Upper lobe of left lung (tissue), 6 donors: ENCODE results near the gene PTGFRN. TPM values are rescaled to one million over a fixed set of nuclear protein-coding genes. Genes with fewer than 3 reads are reported as not detected.

Experiments used
- ATAC-seq, 2 donors: fragments of 200-7000 bp; cut with Tn5 transposase; one replicate each; pipeline ENCODE4 v1.9.1; 2022; ENCODE audit warnings: mild to moderate bottlenecking in 2 of 2, moderate library complexity in 2 of 2; ENCODE audit not compliant: low FRiP score in 2 of 2
- DNase-seq, 2 donors: peaks; one replicate each; pipeline ENCODE4 v3.0.0-alpha.2; 2019 to 2020
- H3K27ac ChIP-seq, 4 donors: fragments of 200-600 bp; sonication (generic); one replicate each; pipeline ENCODE4 v1.5.1; 2016 to 2019
- H3K27me3 ChIP-seq, 4 donors: fragments of 200-600 bp; sonication (generic); one replicate each; pipeline ENCODE4 v1.5.1; 2017 to 2019
- H3K36me3 ChIP-seq, 4 donors: fragments of 200-600 bp; sonication (generic); one replicate each; pipeline ENCODE4 v1.5.1; 2016 to 2019
- H3K4me1 ChIP-seq, 4 donors: fragments of 200-600 bp; sonication (generic); one replicate each; pipeline ENCODE4 v1.5.1; 2018 to 2019
- H3K4me3 ChIP-seq, 4 donors: fragments of 200-600 bp; sonication (generic); one replicate each; pipeline ENCODE4 v1.5.1; 2017 to 2019; ENCODE audit warnings: mild to moderate bottlenecking in 2 of 4, moderate library complexity in 1 of 4
- H3K9me3 ChIP-seq, 4 donors: fragments of 200-600 bp; sonication (generic); one replicate each; pipeline ENCODE4 v1.5.1; 2018 to 2019
- EP300 ChIP-seq, 4 donors: sonication (generic); formaldehyde crosslinking; IDR thresholded peaks; one replicate each; pipeline ENCODE4 v1.5.1; 2017; ENCODE audit warnings: antibody characterized with exemption in 4 of 4, control low read depth in 2 of 4
- POLR2A ChIP-seq, 4 donors: fragments of 450-650 bp; IDR thresholded peaks; one replicate each; pipeline ENCODE4 v1.5.1; 2016 to 2017; ENCODE audit warnings: antibody characterized with exemption in 4 of 4, mild to moderate bottlenecking in 2 of 4
- POLR2AphosphoS5 ChIP-seq, 2 donors: sonication (generic); formaldehyde crosslinking; IDR thresholded peaks; one replicate each; pipeline ENCODE4 v1.5.1; 2017; ENCODE audit warnings: antibody characterized with exemption in 2 of 2
- WGBS, 2 donors: methylation state at CpG; one replicate each; pipeline ENCODE4 v1.1.5; 2017 to 2018; 5-methylcytosine and 5-hydroxymethylcytosine counted together
- total RNA-seq, 6 donors: library from RNA; depleted of rRNA in 4 of 6; stranded (reverse); fragments of >200 nt in 4 of 6; gene quantifications; one replicate each; pipeline versions ENCODE4 v1.1.0 to v1.2.1, GENCODE V29; 2016 to 2021
- TF ChIP-seq, protein P1 (sequence below), 6 experiments: fragments of 450-650 bp in 4 of 6; fragments of 200-600 bp in 2 of 6; sonication (generic) in 2 of 6; IDR thresholded peaks; one replicate each; pipeline ENCODE4 v1.5.1; 2016 to 2019; ENCODE audit warnings: antibody characterized with exemption in 6 of 6
- donor health status: DM: no; HTN: no; CAD: no; lungs with moderate emphysema.
- donor health status: DM: no; HTN: yes; CAD: no; lungs with severe emphysema.

Gene PTGFRN
- total RNA-seq, 6 donors from 2014 or later = 11.7 to 33.6 (median 20.1) TPM

GRCh38 chr1:116981521-116982037 is 71.9 kb downstream of the PTGFRN start:
- Histone ChIP-seq H3K4me3 (no peak overlapping the region), H3K27me3 (no peaks in the 10 kb centered on the region), H3K9me3 (no peaks in the 10 kb centered on the region), H3K4me1 (no peaks in the 10 kb centered on the region), H3K27ac (no peak overlapping the region), H3K36me3 (no peaks in the 10 kb centered on the region)
- ATAC-seq (no peak), DNase-seq (no peak)
- 87 to 89% methylated on average over 2 of the region's 2 CpGs for WGBS, 2 donors
- no peak for TF ChIP-seq POLR2AphosphoS5 (IDR thresholded peaks at IDR 0.05)
- TF ChIP-seq EP300 (IDR thresholded peaks at IDR 0.05) = no peak
- TF ChIP-seq, protein P1, sequence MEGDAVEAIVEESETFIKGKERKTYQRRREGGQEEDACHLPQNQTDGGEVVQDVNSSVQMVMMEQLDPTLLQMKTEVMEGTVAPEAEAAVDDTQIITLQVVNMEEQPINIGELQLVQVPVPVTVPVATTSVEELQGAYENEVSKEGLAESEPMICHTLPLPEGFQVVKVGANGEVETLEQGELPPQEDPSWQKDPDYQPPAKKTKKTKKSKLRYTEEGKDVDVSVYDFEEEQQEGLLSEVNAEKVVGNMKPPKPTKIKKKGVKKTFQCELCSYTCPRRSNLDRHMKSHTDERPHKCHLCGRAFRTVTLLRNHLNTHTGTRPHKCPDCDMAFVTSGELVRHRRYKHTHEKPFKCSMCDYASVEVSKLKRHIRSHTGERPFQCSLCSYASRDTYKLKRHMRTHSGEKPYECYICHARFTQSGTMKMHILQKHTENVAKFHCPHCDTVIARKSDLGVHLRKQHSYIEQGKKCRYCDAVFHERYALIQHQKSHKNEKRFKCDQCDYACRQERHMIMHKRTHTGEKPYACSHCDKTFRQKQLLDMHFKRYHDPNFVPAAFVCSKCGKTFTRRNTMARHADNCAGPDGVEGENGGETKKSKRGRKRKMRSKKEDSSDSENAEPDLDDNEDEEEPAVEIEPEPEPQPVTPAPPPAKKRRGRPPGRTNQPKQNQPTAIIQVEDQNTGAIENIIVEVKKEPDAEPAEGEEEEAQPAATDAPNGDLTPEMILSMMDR (IDR thresholded peaks at IDR 0.05) = no peak
- TF ChIP-seq POLR2A (IDR thresholded peaks at IDR 0.05) = no peak

- WGBS, 2 donors = 80 to 89% methylated on average over 9 of the region's 9 CpGs
- Histone ChIP-seq H3K36me3 (no peaks in the 10 kb centered on the region), H3K27me3 (no peaks in the 10 kb centered on the region), H3K4me3 (no peak overlapping the region), H3K9me3 (no peaks in the 10 kb centered on the region), H3K4me1 (no peaks in the 10 kb centered on the region), H3K27ac (no peak overlapping the region)
- peak in 1 of 2 donors; percentile 22 for DNase-seq
- ATAC-seq = peak in 1 of 2 donors; percentile 26
- TF ChIP-seq, protein P1 (IDR thresholded peaks at IDR 0.05) = no peak
- TF ChIP-seq EP300 (IDR thresholded peaks at IDR 0.05) = no peak
- TF ChIP-seq POLR2A (IDR thresholded peaks at IDR 0.05) = no peak
- TF ChIP-seq POLR2AphosphoS5 (IDR thresholded peaks at IDR 0.05) = no peak
Observed at GRCh38 chr1:116982319-116983004, 72.7 kb downstream of the PTGFRN start.

GRCh38 chr1:116983112-116983511 is 73.4 kb downstream of the PTGFRN start:
- Histone ChIP-seq H3K9me3 (no peaks in the 10 kb centered on the region), H3K36me3 (no peaks in the 10 kb centered on the region), H3K27ac (no peak overlapping the region), H3K4me3 (no peak overlapping the region), H3K27me3 (no peaks in the 10 kb centered on the region), H3K4me1 (no peaks in the 10 kb centered on the region)
- WGBS, 2 donors = 62 to 87% methylated on average over 5 of the region's 5 CpGs
- ATAC-seq = no peak
- TF ChIP-seq POLR2AphosphoS5 (IDR thresholded peaks at IDR 0.05) = no peak
- TF ChIP-seq, protein P1 (IDR thresholded peaks at IDR 0.05) = no peak
- TF ChIP-seq POLR2A (IDR thresholded peaks at IDR 0.05) = no peak
- TF ChIP-seq EP300 (IDR thresholded peaks at IDR 0.05) = no peak
- DNase-seq = no peak

- WGBS, 2 donors = 81 to 84% methylated on average over 4 of the region's 4 CpGs
- Histone ChIP-seq H3K4me3 (no peak overlapping the region), H3K9me3 (no peaks in the 10 kb centered on the region), H3K27me3 (no peaks in the 10 kb centered on the region), H3K27ac (no peak overlapping the region), H3K4me1 (no peaks in the 10 kb centered on the region), H3K36me3 (no peaks in the 10 kb centered on the region)
- ATAC-seq = no peak
- DNase-seq = no peak
- no peak for TF ChIP-seq POLR2A (IDR thresholded peaks at IDR 0.05)
- TF ChIP-seq EP300 (IDR thresholded peaks at IDR 0.05) = no peak
- TF ChIP-seq, protein P1 (IDR thresholded peaks at IDR 0.05) = no peak
- TF ChIP-seq POLR2AphosphoS5 (IDR thresholded peaks at IDR 0.05) = no peak
Observed at GRCh38 chr1:116983678-116984077, 74.0 kb downstream of the PTGFRN start.
